ENCODE measurements around the gene ENKD1. TPM values are rescaled to one million over a fixed set of nuclear protein-coding genes. Genes with fewer than 3 reads are reported as not detected.

ENKD1 gene
- total RNA-seq, 1 donor from 2014 or later, result 8.5 TPM

DNA sequence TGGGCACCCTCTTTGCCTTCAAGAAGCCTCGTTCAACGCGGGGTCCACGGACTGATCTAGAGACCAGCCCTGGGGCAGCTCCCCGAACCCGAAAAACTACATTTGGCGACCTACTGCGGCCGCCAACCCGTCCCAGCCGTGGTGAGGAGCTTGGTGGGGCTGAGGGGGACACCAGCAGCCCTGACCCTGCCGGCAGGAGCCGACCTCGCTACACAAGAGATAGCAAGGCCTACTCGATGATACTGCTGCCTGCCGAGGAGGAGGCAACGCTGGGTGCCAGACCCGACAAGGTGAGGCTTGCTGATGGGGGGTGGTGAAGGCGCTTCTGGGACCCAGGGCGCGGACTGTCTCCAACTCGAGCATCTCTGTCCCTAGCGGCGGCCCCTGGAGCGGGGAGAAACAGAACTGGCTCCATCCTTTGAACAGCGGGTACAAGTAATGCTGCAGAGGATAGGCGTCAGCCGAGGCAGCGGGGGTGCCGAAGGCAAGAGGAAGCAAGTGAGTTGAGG lies 12.1 kb downstream of the ENKD1 start:
- DNase-seq (ENCODE audit: low spot score), result no peak
- intact Hi-C loops (cut with DNase I), result no loop called here

DNA sequence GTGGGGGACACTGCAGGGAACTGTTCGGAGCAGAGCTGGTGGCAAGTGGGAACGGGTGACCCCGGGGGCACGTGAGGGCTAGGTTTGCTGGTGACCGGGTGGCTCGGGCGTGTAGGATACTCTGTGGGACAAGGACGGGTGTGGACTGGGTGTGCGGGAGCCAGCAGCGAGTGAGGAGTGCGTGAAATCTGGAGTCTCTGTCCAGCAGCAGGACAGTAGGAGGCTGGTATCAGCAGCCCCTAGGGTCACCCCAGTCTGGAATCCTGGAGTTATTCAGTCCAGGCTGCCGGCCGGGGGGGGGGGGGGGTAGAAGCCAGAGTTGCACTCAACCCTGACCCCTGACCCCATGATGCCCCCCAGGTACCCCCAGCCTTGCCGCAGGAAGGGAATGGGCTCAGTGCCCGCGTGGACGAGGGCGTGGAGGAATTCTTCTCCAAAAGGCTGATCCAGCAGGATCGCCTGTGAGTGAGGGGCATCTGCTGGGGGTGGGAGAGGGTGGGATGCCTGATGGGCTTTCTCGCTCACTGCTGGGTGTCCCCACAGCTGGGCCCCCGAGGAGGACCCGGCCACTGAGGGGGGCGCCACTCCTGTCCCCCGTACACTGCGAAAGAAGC lies 12.7 kb downstream of the ENKD1 start:
- DNase-seq (ENCODE audit: low spot score), result no peak
- intact Hi-C loops (cut with DNase I), result no loop called here

DNA sequence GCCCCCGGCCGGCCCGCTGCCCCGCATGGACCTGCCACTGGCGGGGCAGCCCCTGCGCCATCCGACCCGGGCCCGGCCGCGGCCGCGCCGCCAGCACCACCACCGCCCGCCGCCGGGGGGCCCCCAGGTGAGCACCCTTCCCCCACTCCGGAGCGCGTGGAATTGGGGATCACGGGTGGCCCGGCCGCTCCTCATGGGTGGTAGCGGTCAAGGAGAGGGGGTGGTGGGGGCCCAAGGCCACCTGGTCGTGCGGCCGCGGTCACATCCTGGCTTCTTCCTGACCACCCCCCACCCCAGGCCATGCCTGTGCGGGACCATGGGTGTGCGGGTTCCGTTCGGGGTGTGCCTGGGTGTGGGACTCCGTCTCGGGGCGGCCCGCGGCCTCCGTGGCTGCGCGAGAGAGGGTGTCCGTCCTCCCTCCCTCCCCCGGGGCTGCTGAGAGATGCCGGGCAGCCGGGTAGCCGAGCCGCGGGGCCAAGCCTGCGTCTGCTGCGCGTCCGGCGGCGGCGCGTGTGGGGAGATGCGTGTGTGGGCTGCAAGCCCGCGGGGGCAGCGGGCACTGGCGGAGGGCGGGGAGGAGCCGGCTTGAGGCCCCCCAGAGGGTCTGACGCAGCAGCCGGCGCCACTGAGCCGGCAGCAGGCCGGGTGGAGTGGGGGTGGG lies 13.3 kb downstream of the ENKD1 start:
- intact Hi-C loops (cut with DNase I), result no loop called here

DNA sequence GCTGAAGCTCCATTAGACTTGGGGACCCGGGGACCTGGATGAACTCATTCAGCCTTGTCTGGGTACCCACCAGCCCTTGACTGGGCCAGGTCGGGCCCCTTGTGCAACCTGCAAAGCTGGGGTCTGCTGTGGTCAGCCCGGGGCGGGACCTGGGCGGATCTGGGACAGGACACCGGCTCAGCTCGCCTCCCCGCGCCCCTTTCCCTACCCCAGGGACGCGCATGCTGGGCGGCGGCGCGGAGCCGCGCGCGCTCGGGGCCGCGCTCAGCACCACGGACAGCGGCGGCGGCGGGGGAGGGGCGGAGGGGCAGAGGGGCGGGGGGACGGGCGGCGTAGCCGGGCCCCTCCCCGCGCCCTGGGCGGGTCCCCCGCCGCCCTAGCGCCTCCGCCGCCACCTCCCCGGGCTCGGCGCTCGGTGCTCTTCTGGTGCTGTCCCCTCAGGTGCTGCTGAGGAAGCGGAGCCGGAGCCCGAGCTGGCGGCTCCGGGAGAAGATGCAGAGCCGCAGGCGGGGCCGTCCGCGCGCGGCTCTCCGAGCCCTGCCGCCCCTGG lies 13.9 kb downstream of the ENKD1 start:
- intact Hi-C loops (cut with DNase I), result no loop called here
- no peak for DNase-seq (ENCODE audit: low spot score)

More for the DNA sequence above, 13.3 kb downstream of the ENKD1 start:
- DNase-seq (ENCODE audit: low spot score), result no peak

DNA sequence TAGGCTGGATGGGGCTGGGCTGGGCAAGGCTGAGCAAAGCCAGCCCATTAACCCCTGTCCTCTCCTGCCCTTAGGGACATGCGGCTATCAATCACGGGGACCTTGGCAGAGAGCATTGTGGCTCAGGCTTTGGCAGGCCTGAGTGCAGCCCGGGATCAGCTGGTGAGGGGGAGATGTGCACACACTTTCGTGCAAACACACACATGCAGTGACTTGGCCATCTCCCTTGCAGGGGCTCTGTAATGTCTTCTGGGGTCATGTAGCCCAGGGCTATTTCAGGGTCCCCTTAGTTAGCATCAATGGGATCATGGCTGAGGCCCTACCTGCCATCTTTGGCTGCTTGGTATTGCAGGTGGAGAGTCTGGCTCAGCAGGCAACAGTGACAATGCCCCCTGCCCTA lies 14.7 kb downstream of the ENKD1 start:
- intact Hi-C loops (cut with DNase I), result no loop called here
- DNase-seq (ENCODE audit: low spot score), result no peak

DNA sequence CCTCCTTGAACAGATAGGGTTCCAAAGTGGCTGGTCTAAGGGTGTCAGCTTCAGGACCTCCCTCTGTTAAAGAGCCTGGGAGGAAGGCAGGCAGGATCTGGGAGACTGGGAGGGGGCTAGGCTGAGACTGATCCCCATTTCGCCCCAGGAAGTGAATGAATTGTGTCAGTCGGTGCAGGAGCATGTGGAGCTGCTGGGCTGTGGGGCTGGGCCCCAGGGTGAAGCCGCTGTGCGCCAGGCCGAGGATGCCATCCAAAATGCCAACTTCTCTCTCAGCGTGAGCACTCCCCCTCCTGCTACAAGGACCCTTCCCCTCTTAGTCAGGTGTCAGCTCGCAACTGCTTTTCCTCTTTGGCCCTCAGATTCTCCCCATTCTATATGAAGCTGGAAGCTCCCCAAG lies 15.5 kb downstream of the ENKD1 start:
- intact Hi-C loops (cut with DNase I), result no loop called here

DNA sequence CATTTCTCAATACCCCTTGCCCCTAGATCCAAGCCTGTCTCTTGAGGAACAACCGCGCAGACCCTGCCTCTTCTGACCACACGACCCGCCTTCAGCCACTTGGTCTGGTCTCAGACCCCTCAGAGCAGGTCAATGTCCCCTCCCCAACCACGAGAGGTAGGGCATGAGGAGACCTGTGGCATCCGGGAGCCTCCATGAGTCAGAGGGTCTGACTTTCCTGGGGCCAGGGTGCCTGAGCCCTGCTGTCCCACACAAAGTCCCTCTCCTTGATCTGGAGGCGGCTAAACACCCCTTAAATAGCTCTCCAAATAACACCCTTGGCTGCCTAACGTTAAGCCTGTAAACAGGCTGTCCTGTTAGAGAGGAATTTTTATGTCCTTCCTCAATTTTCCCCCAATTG lies 16.5 kb downstream of the ENKD1 start:
- no peak for DNase-seq (ENCODE audit: low spot score)
- intact Hi-C loops (cut with DNase I), result no loop called here

More for the DNA sequence above, 15.5 kb downstream of the ENKD1 start:
- DNase-seq (ENCODE audit: low spot score), result no peak

DNA sequence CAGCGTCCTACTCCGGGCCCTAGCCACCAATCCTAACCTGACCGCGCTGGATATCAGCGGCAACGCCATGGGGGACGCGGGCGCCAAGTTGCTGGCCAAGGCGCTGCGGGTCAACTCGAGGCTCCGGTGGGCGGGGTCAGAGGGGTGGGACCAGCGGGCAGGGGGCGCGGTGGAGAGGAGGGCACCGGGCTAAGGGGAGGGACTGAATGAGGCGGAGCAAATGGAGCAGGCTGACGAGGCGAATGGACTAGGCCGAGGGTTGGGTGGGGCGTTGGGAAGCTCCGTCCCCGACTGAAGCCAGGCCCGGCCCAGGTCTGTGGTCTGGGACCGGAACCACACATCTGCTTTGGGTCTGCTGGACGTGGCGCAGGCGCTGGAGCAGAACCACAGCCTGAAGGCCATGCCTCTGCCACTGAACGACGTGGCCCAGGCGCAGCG lies 17.0 kb downstream of the ENKD1 start:
- no peak for DNase-seq (ENCODE audit: low spot score)
- intact Hi-C loops (cut with DNase I), result no loop called here

DNA sequence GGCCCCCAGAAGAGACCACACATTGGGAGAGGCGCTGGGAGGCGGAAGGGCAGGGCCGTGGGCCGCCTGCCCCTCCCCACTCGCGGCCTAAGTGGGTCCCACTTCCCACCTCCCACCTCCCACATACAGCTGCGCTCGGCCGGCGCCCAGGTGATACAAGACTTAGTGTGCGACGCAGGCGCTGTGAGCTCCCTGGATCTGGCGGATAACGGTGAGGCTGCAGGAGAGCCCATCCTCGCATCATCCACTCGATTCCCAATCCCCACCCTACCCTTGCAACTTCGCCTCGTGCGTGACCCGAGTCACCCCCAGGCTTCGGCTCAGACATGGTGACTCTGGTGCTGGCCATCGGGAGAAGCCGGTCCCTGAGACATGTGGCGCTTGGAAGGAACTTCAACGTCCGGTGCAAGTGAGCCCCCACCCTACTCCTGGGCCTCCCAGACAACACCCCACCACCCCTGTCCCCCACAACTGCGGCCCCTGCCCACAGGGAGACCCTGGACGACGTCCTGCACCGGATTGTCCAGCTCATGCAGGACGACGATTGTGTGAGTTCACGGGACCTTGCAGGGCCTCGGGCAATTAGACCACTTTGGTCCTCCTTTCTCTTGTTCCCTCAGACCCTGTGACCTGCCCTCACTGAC lies 17.7 kb downstream of the ENKD1 start:
- DNase-seq (ENCODE audit: low spot score), result no peak
- intact Hi-C loops (cut with DNase I), result no loop called here

DNA sequence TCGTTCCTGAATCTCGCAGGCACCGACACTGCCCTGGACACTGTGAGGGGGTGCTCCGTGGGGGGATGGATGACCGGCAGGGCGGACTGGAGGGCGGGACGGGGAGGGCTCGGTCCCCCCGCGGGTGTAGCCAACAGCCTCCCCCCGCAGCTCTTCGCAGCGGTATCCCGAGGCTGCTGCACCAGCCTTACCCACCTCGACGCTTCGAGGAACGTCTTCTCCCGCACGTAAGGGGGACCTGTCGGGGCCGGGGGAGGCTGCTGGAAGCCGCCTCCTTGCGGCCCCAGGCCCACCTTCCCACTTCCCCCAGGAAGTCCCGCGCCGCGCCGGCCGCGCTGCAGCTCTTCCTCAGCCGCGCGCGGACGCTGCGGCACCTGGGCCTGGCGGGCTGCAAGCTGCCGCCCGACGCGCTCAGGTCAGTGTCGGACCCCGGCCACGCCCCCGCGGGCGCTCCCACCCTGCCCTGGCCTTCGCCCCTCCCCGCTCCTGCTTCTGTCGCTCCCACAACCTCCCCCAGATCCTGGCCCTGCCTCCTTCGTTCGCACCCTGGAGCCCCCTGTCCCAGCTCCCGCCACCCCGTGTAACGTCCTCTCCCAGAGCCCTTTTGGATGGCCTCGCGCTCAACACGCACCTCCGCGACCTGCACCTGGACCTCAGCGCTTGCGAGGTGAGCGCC lies 18.3 kb downstream of the ENKD1 start:
- DNase-seq (ENCODE audit: low spot score), result no peak
- intact Hi-C loops (cut with DNase I), result no loop called here

DNA sequence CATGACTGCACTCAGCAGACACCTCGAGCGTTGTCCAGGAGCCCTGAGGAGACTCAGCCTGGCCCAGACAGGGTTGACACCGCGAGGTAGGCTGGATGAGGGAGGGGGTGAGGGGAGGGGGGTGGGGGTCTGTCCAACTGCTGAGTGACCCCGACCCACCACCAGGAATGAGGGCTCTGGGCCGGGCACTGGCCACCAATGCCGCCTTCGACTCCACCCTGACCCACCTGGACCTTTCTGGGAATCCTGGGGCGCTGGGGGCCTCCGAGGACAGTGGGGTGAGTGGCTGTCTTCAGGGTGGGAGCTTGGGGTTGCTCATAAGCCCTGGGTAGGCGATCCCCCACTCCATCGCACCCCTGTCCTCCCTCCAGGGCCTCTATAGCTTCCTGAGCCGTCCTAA lies 18.9 kb downstream of the ENKD1 start:
- no peak for DNase-seq (ENCODE audit: low spot score)
- intact Hi-C loops (cut with DNase I), result no loop called here

DNA sequence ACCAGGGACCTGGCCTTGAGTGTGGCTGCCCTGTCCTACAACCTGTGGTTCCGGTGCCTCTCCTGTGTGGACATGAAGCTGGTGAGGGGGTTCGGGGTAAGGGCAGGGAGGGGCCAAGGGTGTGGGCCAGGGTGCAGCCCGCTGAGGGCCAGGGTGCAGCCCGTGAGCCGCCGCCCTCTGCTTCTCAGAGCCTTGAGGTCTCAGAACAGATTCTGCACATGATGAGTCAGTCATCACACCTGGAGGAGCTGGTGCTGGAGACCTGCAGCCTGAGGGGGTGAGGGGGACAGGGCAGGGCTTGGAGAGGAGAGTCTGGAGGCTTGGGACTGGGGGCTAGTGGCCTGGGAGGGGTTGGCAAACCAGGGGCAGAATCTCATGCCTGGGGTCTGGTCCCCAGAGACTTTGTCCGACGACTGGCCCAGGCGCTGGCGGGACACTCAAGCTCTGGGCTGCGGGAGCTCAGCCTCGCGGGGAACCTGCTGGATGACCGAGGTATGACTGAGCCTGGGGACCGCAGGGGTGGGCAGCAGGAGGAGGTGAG lies 19.4 kb downstream of the ENKD1 start:
- no peak for DNase-seq (ENCODE audit: low spot score)
- intact Hi-C loops (cut with DNase I), result no loop called here

DNA sequence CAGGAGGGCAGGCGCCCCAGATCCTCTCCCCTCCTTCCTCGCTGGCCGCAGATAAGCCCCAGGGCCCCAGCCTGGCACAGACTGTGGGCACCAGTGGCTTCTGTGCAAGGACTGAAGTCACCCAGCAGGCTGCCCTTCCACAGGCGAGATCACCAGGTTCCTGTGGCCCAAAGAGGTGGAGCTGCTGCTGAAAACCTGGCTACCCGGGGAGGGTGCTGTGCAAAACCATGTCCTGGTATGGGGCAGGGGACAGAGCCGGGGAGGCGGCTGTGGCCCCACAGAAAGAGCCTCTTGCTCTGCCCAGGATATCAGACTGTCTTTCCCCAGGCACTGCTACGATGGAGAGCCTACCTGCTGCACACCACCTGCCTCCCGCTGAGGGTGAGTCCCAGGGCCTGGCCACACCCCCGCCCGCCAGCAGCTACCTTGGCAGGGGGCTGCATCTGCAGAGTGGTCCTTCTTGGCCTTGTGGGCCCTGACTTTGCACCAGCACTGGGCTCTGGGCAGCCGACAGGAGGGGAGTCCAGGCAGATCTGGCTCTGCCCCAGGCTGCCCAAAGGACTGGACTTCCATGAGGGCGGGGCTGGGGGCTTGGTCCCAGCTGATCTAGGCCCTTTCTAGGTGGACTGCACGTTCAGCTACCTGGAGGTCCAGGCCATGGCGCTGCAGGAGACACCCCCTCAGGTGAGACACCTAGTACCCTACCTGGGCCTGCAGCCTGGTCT lies 21.0 kb downstream of the ENKD1 start:
- intact Hi-C loops (cut with DNase I), result loop anchor here (2.0 kb wide), 1 partner anchor 125 kb away; no protein-coding TSS in a partner anchor
- DNase-seq (ENCODE audit: low spot score), result no peak

DNA sequence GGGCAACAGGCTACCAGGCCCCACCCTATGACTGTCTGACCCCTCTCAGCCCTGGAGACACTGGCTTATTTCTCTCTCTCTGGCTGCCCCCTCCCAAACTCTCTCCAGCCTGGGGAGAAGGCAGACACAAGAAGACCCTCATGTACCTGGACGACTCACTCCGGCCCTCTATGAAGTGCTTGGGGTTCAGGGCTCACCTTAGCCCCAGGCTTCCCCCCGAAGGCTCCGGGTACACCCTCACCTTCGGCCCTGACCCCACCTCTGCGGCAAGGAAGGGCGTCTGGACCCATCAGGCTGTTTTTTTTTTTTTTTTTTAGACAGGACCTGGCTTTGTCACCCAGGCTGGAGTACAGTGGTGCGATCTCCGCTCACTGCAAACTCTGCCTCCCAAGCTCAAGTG lies 22.5 kb downstream of the ENKD1 start:
- DNase-seq (ENCODE audit: low spot score), result no peak
- intact Hi-C loops (cut with DNase I), result loop anchor here (2.0 kb wide), 1 partner anchor 123 kb away; no protein-coding TSS in a partner anchor

DNA sequence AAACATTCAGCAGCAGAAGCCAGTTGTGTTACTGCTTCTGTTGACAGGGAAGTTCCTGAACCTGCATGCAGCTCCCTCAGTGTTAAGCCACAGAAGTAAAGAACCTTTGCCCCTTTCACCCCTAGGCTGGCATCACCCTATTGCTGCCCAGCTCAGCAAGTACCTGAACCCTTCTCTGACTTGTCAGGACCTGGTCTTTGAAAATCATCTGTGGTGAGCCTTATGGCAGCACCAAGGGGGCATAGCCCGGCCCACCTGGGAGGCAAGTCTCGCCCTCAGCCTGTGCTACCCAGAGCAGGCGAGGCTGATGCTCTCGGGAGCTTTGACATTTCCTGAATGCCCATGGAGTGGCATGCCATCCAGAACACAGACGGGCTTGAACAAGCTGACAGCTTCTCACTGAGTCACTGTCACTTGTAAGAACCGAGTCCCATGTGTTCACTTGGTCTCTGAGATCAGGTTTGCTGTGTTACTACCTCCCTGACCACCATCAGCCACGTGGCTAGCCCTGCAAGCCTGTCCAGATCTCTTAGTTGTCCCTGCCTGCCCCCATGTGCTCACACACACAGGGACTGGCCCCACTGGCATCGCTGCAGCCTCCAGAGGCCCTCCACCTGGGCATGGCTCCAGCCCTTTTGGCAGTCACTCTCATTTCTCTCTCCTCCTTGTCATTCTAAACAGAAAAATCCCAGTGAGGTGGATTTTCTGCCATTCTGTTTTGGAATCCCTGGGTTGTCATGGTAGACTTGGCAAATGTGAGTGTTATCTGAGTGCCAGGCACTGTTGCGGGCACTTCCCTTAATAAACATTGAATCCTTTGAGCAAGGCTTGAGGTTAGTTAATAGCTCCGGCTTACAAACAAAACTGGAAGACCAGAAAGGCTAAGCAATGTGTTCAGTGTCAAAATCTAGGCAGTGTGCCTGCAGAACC lies 24.5 kb downstream of the ENKD1 start:
- intact Hi-C loops (cut with DNase I), result no loop called here
- peak; percentile 81 for DNase-seq (ENCODE audit: low spot score)

DNA sequence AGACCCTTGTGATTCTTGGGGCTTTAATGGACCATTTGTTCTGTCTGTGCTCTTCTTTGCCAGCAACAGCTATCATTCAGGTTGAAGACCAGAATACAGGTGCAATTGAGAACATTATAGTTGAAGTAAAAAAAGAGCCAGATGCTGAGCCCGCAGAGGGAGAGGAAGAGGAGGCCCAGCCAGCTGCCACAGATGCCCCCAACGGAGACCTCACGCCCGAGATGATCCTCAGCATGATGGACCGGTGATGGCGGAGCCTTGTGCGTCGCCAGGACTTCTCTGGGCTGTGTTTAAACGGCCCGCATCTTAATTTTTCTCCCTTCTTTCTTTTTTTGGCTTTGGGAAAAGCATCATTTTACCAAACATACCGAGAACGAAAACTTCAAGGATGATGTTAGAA lies 28.9 kb downstream of the ENKD1 start:
- intact Hi-C loops (cut with DNase I), result no loop called here
- DNase-seq (ENCODE audit: low spot score), result peak; percentile 67

DNA sequence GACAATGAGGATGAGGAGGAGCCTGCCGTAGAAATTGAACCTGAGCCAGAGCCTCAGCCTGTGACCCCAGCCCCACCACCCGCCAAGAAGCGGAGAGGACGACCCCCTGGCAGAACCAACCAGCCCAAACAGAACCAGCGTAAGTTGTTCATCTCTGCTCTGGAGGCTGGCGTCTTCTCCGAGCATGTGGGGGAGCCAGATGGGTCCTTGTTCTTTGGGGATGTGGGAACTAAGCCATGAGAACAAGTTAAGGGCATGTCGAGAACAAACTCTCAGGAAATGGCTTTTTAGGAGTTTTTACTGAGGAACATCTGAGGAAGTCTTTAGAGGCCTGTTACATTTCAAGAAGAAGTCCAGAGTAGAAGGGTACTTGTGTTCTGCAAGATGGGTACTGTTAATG lies 29.8 kb downstream of the ENKD1 start:
- intact Hi-C loops (cut with DNase I), result no loop called here
- DNase-seq (ENCODE audit: low spot score), result peak; percentile 62
